HPDE6-E6E7 (cell line): ENCODE data around the gene NRDE2.

ENCODE experiments used
- DNase-seq: peaks from one replicate; pipeline ENCODE4 v3.0.0; 2011; ENCODE audit warnings: missing footprints; ENCODE audit errors: extremely low spot score

The NRDE2 gene, protein sequence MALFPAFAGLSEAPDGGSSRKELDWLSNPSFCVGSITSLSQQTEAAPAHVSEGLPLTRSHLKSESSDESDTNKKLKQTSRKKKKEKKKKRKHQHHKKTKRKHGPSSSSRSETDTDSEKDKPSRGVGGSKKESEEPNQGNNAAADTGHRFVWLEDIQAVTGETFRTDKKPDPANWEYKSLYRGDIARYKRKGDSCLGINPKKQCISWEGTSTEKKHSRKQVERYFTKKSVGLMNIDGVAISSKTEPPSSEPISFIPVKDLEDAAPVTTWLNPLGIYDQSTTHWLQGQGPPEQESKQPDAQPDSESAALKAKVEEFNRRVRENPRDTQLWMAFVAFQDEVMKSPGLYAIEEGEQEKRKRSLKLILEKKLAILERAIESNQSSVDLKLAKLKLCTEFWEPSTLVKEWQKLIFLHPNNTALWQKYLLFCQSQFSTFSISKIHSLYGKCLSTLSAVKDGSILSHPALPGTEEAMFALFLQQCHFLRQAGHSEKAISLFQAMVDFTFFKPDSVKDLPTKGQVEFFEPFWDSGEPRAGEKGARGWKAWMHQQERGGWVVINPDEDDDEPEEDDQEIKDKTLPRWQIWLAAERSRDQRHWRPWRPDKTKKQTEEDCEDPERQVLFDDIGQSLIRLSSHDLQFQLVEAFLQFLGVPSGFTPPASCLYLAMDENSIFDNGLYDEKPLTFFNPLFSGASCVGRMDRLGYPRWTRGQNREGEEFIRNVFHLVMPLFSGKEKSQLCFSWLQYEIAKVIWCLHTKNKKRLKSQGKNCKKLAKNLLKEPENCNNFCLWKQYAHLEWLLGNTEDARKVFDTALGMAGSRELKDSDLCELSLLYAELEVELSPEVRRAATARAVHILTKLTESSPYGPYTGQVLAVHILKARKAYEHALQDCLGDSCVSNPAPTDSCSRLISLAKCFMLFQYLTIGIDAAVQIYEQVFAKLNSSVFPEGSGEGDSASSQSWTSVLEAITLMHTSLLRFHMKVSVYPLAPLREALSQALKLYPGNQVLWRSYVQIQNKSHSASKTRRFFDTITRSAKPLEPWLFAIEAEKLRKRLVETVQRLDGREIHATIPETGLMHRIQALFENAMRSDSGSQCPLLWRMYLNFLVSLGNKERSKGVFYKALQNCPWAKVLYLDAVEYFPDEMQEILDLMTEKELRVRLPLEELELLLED

DNA sequence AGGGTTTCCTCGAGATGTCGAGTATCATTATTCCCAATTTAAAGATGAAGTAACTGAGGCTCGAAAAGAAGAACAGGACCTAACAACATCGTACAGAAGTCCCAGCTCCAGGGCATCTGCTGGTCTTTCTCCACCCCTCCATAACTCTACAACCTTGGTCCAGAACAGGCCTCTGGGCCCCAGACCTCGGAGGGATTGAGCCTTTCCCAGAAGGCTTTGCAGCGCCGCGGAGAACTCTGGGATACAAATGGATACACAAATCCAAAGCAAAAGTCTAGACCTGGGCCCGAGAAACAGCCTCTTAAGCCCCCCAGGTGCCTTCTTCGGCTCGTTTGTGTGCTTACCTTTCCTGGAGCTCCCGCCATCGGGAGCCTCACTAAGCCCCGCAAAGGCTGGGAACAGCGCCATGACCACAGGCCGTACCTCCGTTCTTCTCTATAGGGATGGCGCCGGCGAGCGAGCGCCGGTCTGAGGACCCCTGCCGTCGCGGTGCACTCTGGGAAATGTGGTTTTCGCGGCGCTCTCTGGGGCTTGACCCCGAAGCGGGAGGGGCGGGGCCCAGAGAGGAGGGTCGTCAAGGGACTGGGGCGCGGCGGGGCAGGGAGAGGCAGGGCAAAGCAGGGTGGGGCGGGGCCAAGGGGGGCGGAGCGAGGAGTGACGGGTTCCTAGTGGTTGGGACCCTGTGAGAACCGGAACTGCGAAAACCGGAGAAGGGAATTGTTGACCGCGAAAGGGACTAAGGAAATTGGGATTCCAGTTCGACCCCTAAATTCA is at the start of gene NRDE2:
NRDE2 (minus strand) TSS at position 445 of the 774 bp plus-strand sequence; CDS start at position 408, 37 bp downstream.
- peak; percentile 80 for DNase-seq

DNA sequence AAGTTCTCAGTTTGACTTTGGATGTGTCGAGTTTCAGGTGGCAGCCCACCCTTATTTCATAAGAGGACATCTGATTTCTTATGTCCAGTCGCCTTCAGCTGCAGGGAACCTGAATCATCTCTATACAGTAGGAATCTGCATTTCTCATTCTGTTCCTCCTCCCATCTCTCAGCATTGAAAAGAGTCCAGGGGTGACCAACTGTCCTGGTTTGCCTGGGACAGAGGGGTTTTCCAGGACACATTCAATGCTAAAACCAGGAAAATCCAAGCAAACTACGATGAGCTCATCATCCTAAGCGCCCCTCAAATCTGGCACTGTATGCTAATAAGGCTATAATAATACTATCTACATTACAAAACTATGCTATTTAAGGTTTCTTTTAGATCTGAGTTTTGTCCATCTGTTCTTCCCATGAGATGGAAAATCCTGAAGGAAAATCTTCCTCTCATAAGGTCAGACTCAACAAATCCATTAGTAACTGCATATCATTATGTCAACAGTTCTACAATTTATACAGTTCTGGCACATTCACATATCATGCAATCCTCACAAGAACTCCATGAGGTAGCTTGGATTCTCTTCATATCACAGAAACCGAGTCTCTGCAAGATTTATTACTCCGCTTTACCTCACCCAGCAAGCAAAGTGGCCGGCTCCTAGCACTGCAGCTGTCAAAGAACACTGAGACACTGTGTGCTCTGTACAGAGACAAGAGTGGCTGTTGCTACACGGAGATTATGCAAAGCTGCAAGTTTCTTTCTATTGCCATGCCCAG is 49.5 kb upstream of the NRDE2 start:
- DNase-seq, result no peak

DNA sequence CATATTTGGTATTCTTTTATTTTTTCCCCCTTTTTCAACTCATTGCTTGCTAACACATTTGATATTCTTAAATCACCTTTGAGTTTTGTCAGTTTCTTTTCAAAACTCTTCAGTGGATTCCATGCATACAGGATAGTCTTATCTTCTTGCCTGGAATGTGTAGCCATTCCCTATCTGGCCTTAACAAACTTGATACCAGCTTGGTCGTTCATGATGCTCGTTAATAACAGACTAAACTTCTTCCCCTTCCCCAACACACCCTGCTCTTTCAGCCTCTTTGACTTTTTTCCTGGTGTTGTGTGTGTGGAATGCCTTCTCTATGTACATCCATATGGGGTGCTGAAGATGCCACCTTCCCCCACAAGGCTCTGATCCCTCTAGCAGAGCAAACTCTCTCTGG is 47.4 kb upstream of the NRDE2 start:
- no peak for DNase-seq

DNA sequence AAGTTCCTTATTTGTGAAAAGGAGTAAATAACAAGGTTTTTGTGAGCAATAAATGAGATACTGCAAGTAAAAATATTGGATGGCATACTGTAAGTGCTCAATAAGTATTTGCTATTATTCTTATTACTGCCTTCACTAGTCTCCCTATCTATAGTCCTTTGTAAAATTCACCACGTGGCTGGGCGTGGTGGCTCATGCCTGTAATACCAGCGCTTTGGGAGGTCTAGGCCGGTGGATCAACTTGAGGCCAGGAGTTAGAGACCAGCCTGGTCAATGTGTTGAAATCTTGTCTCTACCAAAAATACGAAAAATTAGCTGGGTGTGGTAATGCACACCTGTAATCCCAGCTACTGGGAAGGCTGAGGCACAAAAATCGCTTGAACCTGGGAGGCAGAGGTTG is 46.5 kb upstream of the NRDE2 start:
- DNase-seq, result no peak

DNA sequence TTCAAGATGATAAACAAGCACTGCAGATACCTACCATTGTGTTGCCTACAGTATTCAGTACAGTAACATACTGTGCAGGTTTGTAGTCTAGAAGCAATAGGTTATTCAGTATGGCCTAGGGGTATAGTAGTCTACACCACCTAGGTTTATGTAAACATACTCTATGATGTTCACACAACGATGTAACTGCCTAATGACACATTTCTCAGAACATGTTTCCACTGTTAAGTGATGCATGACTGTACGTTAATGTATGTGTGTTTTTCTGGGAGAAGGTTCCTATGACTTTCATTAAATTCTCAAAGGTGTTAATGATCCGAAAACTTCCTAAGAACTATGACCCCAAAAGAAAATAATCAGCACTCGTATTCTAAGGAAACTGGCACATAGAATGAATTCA is 44.2 kb upstream of the NRDE2 start:
- DNase-seq, result no peak

DNA sequence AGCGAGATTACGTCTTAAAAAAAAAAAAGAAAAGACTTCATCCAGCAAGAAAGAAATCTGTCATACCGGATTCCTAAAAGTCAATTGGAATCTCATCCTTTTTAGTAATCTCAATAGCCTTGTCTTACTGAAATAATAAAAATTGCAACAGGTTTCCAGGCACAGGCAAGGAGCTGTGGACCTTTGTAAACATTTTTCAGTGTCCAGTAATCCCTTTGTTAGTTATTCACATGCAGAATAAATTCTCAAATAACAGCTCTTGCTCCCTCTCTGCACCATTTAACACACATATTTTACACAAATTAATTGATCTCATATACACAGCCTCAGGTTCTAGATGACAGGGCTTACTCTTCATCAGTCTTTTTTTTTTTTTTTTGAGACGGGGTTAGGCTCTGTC is 43.1 kb upstream of the NRDE2 start:
- no peak for DNase-seq

DNA sequence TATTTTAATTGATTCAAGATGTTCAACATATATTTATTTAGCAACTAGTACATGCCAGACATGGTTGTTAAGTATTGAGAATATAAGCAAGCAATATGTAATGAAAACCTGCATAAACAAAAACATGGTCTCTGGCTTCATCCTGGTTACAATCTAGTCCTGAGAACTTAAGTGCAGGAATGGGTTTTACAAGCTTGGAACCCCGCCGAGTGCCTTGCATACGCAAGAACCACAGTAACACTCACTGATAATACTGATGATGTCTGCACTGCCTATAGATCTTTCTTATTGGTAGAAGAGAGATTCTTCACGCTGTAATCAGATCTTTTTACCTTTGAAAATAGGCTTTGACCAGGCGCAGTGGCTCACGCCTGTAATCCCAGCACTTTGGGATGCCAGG is 42.1 kb upstream of the NRDE2 start:
- DNase-seq, result no peak

DNA sequence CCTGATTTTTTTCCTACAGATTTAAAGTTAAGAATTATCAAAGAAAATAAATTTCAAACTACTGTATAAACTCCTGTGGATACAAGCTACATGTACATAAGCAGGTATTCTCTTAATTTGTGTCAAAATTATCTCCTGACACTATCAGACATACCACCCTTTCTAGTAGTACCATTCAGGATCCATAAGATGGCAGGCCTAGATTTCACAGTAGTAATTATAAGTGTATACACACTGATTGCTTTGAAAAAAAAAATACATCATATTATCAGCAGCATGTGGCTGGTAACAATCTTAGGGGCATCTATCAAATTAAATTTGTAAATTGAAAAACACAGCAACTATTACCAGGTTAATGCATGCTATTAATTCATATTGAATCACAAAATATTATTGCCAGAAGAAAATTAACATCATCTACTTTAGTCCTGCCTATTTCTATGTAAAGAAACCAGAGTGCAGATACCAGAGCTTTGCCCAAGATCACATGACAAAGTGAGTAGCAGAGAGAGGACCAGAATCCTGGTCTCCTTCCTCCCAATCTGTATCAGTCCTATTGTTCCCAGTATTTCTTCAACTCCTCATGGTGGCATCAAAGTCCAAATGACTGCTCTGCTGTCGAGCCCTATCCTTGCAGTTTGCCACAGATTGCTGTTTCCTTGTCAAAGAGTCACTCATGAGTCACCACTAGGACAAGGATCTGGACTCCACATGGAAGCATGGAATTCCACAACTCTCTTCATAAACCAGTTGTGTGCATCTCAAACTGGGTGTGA is 37.4 kb upstream of the NRDE2 start:
- no peak for DNase-seq

DNA sequence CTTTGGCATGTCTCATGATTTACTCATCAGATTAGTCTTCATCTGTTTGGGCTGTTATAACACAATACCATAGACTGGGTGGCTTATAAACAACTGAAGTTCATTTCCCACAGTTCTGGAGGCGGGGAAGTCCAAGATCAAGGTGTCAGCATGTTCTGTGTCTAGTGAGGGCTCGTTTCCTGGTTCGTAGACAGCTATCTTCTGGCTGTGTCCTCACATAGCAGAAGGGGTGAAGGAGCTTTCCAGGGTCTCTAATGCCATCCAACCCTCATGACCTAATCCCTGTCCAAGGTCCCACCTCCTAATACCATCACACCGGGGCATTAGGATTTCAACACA is 30.8 kb upstream of the NRDE2 start:
- DNase-seq, result no peak

DNA sequence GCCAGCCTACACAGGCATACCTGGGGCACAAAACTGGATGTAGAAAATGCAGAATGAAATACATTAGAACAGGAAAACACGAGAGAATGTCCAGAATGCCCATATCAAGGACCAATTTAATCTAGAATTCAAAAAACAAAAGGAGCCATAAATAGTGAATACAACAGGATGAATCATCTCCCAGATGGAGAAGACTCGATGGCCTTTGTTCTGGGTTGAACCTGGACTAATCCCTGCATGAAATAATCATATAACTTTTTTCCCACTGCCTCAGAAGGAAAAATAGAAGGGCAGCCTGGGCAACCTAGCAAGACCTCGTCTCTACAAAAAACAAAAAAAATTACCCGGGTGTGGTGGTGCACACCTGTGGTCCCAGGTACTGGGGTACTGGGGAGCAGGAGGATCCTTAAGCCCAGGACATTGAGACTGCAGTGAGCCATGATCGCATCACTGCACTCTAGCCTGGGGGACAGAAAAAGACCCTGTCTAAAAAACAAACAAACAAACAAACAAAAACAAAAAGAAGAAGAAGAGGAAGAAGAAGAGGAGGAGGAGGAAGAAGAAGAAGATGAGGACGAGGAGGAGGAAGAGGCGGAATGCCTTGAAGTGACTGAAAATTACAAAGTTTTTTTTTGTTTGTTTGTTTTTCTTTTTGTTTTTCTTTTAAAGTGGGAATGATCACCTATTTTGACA is 30.3 kb upstream of the NRDE2 start:
- DNase-seq, result no peak

DNA sequence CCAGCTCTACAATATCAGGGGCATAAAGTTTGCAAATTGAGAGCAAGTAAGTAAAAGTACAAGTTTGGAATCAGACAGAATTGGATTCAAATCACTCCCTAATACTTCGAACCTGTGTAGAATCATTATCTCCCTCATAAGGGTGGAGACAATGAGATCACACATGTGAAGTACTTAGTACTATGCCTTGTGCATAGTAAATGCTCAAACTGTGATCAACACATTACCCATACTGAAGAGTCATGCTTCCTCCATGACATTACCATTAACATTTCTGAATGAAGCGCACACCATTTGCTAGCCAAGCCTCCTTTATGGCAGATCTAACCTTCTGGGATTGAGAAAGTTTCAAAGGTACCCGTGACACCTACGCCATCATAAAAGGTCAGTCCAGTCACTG is 26.6 kb upstream of the NRDE2 start:
- DNase-seq, result no peak

DNA sequence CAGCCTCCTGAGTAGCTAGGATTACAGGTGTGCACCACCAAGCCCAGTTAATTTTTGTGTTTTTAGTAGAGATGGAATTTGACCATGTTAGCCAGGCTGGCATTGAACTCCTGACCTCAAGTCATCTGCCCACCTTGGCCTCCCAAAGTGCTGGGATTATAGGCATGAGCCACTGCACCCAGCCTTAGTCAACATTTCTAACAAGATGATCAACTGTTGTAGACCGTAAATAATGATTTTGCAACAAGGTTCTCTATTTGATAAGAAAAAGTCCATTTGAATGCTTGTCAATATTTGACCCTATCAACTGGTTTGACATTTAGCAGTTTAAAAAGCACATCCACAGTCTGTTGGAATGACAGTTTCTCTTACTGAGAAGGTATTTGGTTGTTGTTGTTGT is 25.2 kb upstream of the NRDE2 start:
- DNase-seq, result no peak

DNA sequence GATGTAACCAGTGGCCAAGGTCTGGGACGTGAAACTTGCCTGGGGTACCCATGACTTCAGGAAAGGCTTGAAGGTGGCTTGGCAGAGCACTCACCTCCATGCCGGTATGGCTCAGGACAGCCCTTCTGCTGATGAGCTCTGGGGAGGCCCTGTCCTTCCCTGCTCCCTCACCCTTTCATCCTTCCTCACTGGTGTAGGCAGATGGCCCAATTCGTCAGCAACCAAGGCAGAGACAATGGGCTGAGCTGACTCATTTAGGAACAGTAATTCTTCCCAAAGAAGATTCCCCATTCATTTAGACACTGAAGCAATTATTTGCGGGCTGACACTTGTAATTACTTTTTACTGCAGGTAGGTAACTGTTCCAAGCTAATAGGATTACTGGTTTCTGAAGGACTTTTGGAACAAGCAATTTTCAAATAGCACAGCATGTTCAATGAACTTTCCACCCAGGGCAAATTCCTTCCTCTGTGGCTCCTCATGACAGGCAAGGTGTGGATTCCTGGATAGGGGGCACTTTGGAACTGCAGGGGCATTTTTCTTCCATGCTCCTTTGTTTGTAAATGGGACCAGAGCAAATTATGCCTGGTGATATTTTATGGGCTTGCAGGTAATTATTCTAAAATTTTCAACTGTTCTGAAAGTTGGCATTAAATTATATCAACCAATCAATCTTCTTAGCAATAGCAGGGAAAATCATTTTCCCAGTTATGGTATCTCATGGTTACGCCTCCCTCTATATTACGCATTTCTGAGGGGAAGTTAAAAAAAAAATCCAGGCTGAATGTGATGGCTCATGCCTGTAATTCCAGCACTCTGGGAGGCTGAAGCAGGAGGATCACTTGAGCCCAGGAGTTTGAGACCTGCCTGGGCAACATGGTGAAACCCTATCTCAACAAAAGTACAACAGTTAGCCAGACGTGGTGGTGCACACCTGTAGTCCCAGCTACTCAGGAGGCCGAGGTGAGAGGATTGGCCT is 24.1 kb upstream of the NRDE2 start:
- DNase-seq, result no peak

DNA sequence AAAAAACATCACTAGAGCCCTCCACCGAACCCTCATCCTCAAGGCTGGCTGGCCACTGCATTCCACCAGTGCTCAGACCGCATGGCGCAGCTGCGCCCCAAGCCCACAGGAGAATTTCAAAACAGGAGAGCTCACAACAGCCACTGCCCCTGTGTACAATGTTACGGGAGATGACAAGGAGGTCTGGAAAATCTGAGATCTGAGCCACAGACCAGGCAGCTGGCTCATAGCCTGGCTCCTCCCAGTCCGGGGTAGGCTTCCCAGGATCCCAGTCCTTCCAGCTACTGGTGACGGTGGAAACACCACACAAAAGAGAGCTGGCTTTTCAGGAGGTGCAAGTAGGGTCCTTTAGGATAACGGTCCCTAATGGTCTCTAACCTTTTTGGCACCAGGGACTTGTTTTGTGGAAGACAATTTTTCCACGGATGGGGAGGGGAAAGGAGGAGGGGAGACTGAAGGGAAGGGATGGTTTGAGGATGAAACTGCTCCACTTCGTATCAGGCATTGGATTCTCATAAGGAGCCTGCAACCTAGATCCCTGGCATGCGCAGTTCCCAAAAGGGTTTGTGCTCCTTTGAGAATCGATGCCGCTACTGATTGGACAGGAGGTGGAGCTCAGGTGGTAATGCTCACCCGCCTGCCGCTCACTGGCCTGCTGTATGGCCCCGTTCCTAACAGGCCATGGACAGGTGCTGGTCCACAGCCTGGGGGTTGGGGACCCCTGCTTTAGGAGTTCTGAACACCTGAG is 23.0 kb upstream of the NRDE2 start:
- no peak for DNase-seq

DNA sequence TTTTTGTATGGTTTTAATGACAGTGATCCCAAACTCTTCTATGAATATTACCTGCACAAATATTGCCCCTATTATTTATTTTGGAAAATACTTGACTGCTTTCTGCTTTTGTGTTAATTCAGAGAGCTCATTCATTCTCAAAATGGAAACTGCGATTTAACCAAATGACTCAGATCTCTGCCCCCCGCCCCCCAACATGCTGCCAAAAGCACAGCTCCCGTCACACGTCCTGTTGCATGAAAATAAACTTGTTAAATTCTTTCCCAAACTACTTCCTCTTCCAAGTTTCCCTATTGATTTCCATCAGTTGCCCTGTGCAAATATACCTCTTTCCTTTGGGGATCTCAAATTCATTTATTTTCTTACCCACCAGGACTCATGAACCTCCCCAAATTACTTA is 18.0 kb upstream of the NRDE2 start:
- no peak for DNase-seq

DNA sequence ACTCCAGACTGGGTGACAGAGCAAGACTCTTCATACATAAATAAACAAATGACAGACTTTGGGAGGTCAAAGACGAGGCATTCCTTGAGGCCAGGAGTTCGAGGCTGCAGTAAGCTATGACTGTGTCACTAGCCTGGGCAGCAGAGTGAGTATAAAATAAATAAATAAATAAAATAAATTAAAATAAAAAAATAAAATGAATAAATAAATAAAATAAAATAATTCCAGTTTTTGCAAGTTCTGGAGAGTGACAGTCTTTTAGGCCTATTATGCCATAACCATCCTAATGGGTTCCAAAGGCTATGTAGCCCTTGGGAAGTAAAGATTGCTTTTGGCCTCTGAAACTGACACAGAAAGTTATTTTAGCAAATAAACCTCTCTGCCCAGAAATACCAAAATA is 16.5 kb upstream of the NRDE2 start:
- no peak for DNase-seq

DNA sequence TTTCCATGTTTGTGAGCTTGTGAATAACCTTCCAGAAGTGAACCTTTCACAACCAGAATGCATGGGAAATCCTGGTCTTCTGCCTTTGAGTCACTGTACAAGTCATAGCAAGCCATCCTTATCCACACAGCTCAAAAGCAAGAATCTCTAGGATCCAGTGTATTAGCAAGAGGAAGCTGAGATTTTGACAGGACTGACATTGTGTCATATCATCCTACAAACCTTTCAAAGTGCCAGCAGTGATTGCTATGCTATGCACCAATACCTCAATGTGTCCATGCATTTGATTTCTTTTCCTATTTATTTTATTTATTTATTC is 13.5 kb upstream of the NRDE2 start:
- DNase-seq, result peak; percentile 69
